Astrocyte (in vitro differentiated cells and primary cell): ENCODE results near the gene FADS6. TPM values are rescaled to one million over a fixed set of nuclear protein-coding genes. Genes with fewer than 3 reads are reported as not detected.

Experiments used
- DNase-seq: peaks from one replicate; pipeline ENCODE4 v3.0.0-alpha.2; 2010; ENCODE audit warnings: low read depth
- FAIRE-seq: peaks from 2 replicates; lab custom pipeline; 2011; peaks lifted over from hg19 to GRCh38; lab: Jason Lieb, UNC
- H2AFZ ChIP-seq: 2 replicates; pipeline ENCODE4 v1.6.0; 2012; ENCODE audit warnings: low read depth, low read length, inconsistent platforms
- H3K27ac ChIP-seq: 2 replicates; pipeline ENCODE4 v1.5.1; 2011; ENCODE audit warnings: low read depth, low read length, inconsistent platforms
- H3K27me3 ChIP-seq: 2 replicates; pipeline ENCODE4 v1.6.0; 2011; ENCODE audit warnings: low read length, inconsistent platforms; ENCODE audit not compliant: insufficient read depth
- H3K36me3 ChIP-seq: 2 replicates; pipeline ENCODE4 v1.5.1; 2011; ENCODE audit warnings: low read length, inconsistent platforms; ENCODE audit not compliant: insufficient read depth
- H3K4me1 ChIP-seq: 2 replicates; pipeline ENCODE4 v1.5.1; 2011; ENCODE audit warnings: low read length, inconsistent platforms; ENCODE audit not compliant: insufficient read depth
- H3K4me2 ChIP-seq: 2 replicates; pipeline ENCODE4 v1.6.0; 2012; ENCODE audit warnings: low read length, inconsistent platforms
- H3K4me3 ChIP-seq: 2 replicates; pipeline ENCODE4 v1.5.1; 2011; ENCODE audit warnings: low read depth, mild to moderate bottlenecking, low read length, inconsistent platforms; ENCODE audit not compliant: insufficient read depth
- H3K79me2 ChIP-seq: 2 replicates; pipeline ENCODE4 v1.6.0; 2012; ENCODE audit warnings: mild to moderate bottlenecking, low read length, inconsistent platforms; ENCODE audit not compliant: insufficient read depth
- H3K9ac ChIP-seq: 2 replicates; pipeline ENCODE4 v1.6.0; 2012; ENCODE audit warnings: mild to moderate bottlenecking, low read length, inconsistent platforms
- H3K9me3 ChIP-seq: 2 replicates; pipeline ENCODE4 v1.5.1; 2012; ENCODE audit warnings: low read depth, mild to moderate bottlenecking, low read length, inconsistent platforms; ENCODE audit not compliant: insufficient read depth
- H4K20me1 ChIP-seq: 2 replicates; pipeline ENCODE4 v1.6.0; 2012; ENCODE audit warnings: low read length, inconsistent platforms; ENCODE audit not compliant: insufficient read depth
- H3K27ac Mint-ChIP-seq: one replicate; pipeline ENCODE4 v1.8.0; 2021; ENCODE audit warnings: mild to moderate bottlenecking, mixed read lengths; ENCODE audit not compliant: unreplicated experiment
- H3K27me3 Mint-ChIP-seq: one replicate; pipeline ENCODE4 v1.8.0; 2021; ENCODE audit warnings: low read depth, mixed read lengths; ENCODE audit not compliant: unreplicated experiment
- H3K36me3 Mint-ChIP-seq: one replicate; pipeline ENCODE4 v1.8.0; 2021; ENCODE audit warnings: low read depth, mixed read lengths; ENCODE audit not compliant: unreplicated experiment
- H3K4me1 Mint-ChIP-seq: one replicate; pipeline ENCODE4 v1.8.0; 2021; ENCODE audit warnings: low read depth, mixed read lengths; ENCODE audit not compliant: unreplicated experiment
- H3K4me3 Mint-ChIP-seq: one replicate; pipeline ENCODE4 v1.8.0; 2021; ENCODE audit warnings: mild to moderate bottlenecking, moderate library complexity, mixed read lengths; ENCODE audit not compliant: unreplicated experiment
- H3K9me3 Mint-ChIP-seq: one replicate; pipeline ENCODE4 v1.8.0; 2021; ENCODE audit warnings: mild to moderate bottlenecking, mixed read lengths; ENCODE audit not compliant: unreplicated experiment
- EZH2 ChIP-seq: IDR thresholded peaks from 2 replicates; pipeline ENCODE4 v1.6.1; 2012; ENCODE audit warnings: mild to moderate bottlenecking, low read length, inconsistent platforms; ENCODE audit not compliant: insufficient read depth
- total RNA-seq: library from RNA; stranded (reverse); gene quantifications from 2 replicates; pipeline ENCODE4 v1.2.1, GENCODE V29; 2021
- TF ChIP-seq, protein P1 (sequence below): IDR thresholded peaks from 2 replicates; pipeline ENCODE4 v1.5.1; 2011; ENCODE audit warnings: low read depth, mild to moderate bottlenecking, inconsistent platforms, low read length, moderate library complexity; ENCODE audit not compliant: insufficient read depth

FADS6 gene
- total RNA-seq, 1 donor from 2014 or later = not detected

DNA sequence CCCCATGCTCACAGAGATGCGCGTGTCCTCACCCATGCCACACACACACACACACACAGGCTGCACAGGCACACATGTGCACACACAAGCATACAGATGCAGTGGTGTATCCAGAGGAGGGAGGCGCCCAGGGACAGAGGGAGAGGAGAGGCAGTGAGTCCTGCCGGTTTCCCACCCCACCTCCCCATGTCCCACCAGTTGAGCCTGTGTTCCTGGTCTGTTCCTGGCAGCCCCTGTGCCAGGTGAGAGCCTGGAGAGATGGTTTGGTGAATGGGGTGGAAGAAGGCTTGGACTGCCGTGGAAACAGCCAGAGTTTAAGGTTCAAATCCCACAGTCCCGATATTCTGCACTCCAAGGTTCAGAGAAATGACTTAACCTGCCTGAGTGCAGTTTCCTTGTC, 10.2 kb upstream of the FADS6 start:
- Mint-ChIP-seq H3K27ac (no peak overlapping the region), H3K9me3 (peaks cover 9% of the 10 kb centered on the region), H3K27me3 (peaks cover 55% of the 10 kb centered on the region), H3K36me3 (no peaks in the 10 kb centered on the region), H3K4me1 (no peaks in the 10 kb centered on the region), H3K4me3 (no peak overlapping the region)
- Histone ChIP-seq H3K9me3 (no peaks in the 10 kb centered on the region), H4K20me1 (no peaks in the 10 kb centered on the region), H3K27me3 (peaks cover 5% of the 10 kb centered on the region), H3K79me2 (no peaks in the 10 kb centered on the region), H2AFZ (no peak overlapping the region), H3K4me2 (no peak overlapping the region), H3K4me1 (no peaks in the 10 kb centered on the region), H3K9ac (no peak overlapping the region), H3K4me3 (no peak overlapping the region), H3K36me3 (no peaks in the 10 kb centered on the region), H3K27ac (no peak overlapping the region)
- TF ChIP-seq EZH2 = no peak
- TF ChIP-seq, protein P1, sequence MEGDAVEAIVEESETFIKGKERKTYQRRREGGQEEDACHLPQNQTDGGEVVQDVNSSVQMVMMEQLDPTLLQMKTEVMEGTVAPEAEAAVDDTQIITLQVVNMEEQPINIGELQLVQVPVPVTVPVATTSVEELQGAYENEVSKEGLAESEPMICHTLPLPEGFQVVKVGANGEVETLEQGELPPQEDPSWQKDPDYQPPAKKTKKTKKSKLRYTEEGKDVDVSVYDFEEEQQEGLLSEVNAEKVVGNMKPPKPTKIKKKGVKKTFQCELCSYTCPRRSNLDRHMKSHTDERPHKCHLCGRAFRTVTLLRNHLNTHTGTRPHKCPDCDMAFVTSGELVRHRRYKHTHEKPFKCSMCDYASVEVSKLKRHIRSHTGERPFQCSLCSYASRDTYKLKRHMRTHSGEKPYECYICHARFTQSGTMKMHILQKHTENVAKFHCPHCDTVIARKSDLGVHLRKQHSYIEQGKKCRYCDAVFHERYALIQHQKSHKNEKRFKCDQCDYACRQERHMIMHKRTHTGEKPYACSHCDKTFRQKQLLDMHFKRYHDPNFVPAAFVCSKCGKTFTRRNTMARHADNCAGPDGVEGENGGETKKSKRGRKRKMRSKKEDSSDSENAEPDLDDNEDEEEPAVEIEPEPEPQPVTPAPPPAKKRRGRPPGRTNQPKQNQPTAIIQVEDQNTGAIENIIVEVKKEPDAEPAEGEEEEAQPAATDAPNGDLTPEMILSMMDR = no peak
- FAIRE-seq (no peak), DNase-seq (no peak)

GRCh38 chr17:74903034-74903433, 9.6 kb upstream of the FADS6 start:
- Mint-ChIP-seq H3K27ac (no peak overlapping the region), H3K9me3 (peaks cover 7% of the 10 kb centered on the region)
- H3K27ac ChIP-seq = no peak overlapping the region

More at GRCh38 chr17:74903034-74903433, 9.6 kb upstream of the FADS6 start:
- Histone ChIP-seq H3K4me1 (no peaks in the 10 kb centered on the region), H4K20me1 (no peaks in the 10 kb centered on the region), H3K27me3 (peaks cover 5% of the 10 kb centered on the region), H3K9ac (no peak overlapping the region), H2AFZ (no peak overlapping the region), H3K4me2 (no peak overlapping the region), H3K9me3 (no peaks in the 10 kb centered on the region), H3K4me3 (no peak overlapping the region), H3K36me3 (no peaks in the 10 kb centered on the region), H3K79me2 (no peaks in the 10 kb centered on the region)
- H3K36me3 Mint-ChIP-seq = no peaks in the 10 kb centered on the region
- TF ChIP-seq EZH2 = no peak
- TF ChIP-seq, protein P1 = no peak
- no peak for FAIRE-seq
- H3K4me3 Mint-ChIP-seq = no peak overlapping the region
- H3K27me3 Mint-ChIP-seq = peaks cover 55% of the 10 kb centered on the region
- H3K4me1 Mint-ChIP-seq = no peaks in the 10 kb centered on the region
- DNase-seq = no peak
